ENCODE data around the gene AACS.

DNA sequence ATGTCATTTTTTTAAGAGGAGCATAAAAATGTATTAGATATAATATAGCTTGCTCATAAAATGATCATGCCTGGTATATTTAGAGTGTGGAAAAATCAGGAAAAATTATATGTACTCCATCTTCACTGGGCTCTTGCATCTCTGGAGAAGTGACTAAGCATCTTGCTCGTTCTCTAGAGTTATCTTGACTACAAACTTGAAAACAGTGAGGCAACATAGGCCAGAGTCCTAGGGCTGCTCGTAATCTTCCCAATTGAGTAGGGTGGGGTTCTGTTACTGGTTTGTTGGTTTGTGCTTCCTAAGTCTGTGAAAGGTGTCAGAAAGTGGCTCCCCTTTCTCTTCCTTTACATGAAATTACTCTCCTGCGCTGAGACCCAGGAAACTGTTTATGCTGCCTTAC, 46.2 kb downstream of the AACS start:
- no peak for TF ChIP-seq ZNF274 (IDR thresholded peaks at IDR 0.05; ENCODE audit: low read depth, low read length)
- no peak for TF ChIP-seq SUZ12 (IDR thresholded peaks at IDR 0.05; ENCODE audit: extremely low read depth, insufficient read depth, insufficient read length)
- TF ChIP-seq YY1 (IDR thresholded peaks at IDR 0.05; ENCODE audit: insufficient read depth, insufficient read length): no peak

Data from NT2/D1 (cell line).